Effector memory CD4-positive, alpha-beta T cell (primary cell): ENCODE data around the gene TARM1.

Experiments
- DNase-seq, 3 donors: peaks; one replicate each; pipeline ENCODE4 v3.0.0-alpha.2; 2020
- H3K27ac ChIP-seq: 2 replicates; pipeline ENCODE4 v1.7.0; 2013; ENCODE audit warnings: mild to moderate bottlenecking, low read length, moderate library complexity; ENCODE audit not compliant: insufficient read depth, poor library complexity, severe bottlenecking
- H3K27me3 ChIP-seq: replicated peaks from 2 replicates; pipeline ENCODE4 v1.7.0; 2013; ENCODE audit warnings: mild to moderate bottlenecking, low read length; ENCODE audit not compliant: insufficient read depth, control insufficient read depth, poor library complexity, severe bottlenecking
- H3K36me3 ChIP-seq: 2 replicates; pipeline ENCODE4 v1.7.0; 2013; ENCODE audit warnings: mild to moderate bottlenecking, low read length, moderate library complexity; ENCODE audit not compliant: control insufficient read depth, insufficient read depth
- H3K4me1 ChIP-seq: 2 replicates; pipeline ENCODE4 v1.7.0; 2013; ENCODE audit warnings: low read length, mild to moderate bottlenecking; ENCODE audit not compliant: control insufficient read depth, insufficient read depth, poor library complexity, severe bottlenecking
- H3K4me3 ChIP-seq: 2 replicates; pipeline ENCODE4 v1.7.0; 2013; ENCODE audit warnings: low read length, low read depth, mild to moderate bottlenecking; ENCODE audit not compliant: insufficient read depth, poor library complexity, severe bottlenecking
- H3K9me3 ChIP-seq: 2 replicates; pipeline ENCODE4 v1.7.0; 2013; ENCODE audit warnings: mild to moderate bottlenecking, low read length, moderate library complexity; ENCODE audit not compliant: control insufficient read depth
- total RNA-seq, 3 donors: gene quantifications; one replicate each; lab custom pipeline; 2026; lab: John Stamatoyannopoulos, UW

The TARM1 gene
- total RNA-seq: 0 reads per million in 3 donors

DNA sequence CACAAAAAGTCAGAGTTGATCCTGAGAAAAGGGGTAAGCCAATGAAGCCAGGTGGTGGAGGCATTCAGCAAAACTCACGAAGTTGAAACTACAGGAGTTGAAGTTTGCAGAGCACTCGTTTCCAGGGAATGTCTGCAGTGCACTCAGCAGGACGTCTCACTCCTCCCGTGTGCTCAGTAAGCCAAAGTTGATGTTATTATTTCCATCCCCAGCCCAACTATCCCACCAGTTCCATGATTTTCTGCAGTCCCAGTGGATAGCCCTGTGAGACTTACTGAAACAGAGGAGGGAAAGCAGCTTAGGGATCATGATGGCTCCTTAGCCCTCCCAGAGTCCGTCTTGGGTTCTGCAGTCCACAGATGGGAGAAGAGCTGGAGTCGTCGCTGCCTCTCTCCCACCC, at the start of gene TARM1:
TSS of gene TARM1 (minus strand) at position 334 of the 400 bp plus-strand sequence. CDS start at position 309, 25 bp downstream.
- DNase-seq: no peak
- Histone ChIP-seq H3K27ac (no peak within 1 kb of the TSS), H3K4me1 (no peaks in the 10 kb centered on the region), H3K27me3 (no peaks in the 10 kb centered on the region), H3K4me3 (no peak within 1 kb of the TSS), H3K9me3 (peaks cover 7% of the 10 kb centered on the region), H3K36me3 (no peaks in the 10 kb centered on the region)

DNA sequence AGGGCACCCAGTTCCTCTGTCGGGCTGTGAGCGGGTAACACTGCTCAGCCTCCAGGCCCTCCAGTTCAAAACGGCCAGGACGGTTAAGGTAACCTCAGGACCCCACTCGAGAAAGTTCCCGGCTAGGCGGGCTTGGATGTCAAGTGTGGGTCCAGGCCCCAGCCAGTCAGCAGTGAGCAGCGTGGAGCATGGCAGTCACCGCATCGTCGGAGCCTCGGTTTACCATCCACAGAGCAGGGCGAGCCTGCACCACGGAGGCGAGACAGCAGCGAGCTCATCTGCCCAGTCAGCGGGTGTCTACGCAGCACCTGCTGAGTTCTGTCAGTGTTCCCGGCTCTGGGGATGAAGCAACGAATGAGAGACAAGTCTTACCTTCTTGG, 48.4 kb upstream of the TARM1 start:
- H3K4me3 ChIP-seq: no peak overlapping the region
- DNase-seq: no peak
- no peaks in the 10 kb centered on the region for H3K9me3 ChIP-seq
- no peaks in the 10 kb centered on the region for H3K4me1 ChIP-seq
- no peaks in the 10 kb centered on the region for H3K27me3 ChIP-seq
- peaks cover 59% of the 10 kb centered on the region for H3K36me3 ChIP-seq
- no peak overlapping the region for H3K27ac ChIP-seq

- peaks cover 65% of the 10 kb centered on the region for H3K36me3 ChIP-seq
- H3K4me3 ChIP-seq: no peak overlapping the region
- H3K4me1 ChIP-seq: no peaks in the 10 kb centered on the region
- no peak for DNase-seq
- no peaks in the 10 kb centered on the region for H3K9me3 ChIP-seq
- no peak overlapping the region for H3K27ac ChIP-seq
- H3K27me3 ChIP-seq: no peaks in the 10 kb centered on the region
These were observed 47.8 kb upstream of the TARM1 start for GRCh38 chr19:54128796-54129616.

- no peaks in the 10 kb centered on the region for H3K27me3 ChIP-seq
- no peaks in the 10 kb centered on the region for H3K9me3 ChIP-seq
- H3K4me1 ChIP-seq: no peaks in the 10 kb centered on the region
- no peak overlapping the region for H3K27ac ChIP-seq
- DNase-seq: no peak
- no peak overlapping the region for H3K4me3 ChIP-seq
- peaks cover 71% of the 10 kb centered on the region for H3K36me3 ChIP-seq
These were observed 47.2 kb upstream of the TARM1 start for GRCh38 chr19:54128441-54128725.

DNA sequence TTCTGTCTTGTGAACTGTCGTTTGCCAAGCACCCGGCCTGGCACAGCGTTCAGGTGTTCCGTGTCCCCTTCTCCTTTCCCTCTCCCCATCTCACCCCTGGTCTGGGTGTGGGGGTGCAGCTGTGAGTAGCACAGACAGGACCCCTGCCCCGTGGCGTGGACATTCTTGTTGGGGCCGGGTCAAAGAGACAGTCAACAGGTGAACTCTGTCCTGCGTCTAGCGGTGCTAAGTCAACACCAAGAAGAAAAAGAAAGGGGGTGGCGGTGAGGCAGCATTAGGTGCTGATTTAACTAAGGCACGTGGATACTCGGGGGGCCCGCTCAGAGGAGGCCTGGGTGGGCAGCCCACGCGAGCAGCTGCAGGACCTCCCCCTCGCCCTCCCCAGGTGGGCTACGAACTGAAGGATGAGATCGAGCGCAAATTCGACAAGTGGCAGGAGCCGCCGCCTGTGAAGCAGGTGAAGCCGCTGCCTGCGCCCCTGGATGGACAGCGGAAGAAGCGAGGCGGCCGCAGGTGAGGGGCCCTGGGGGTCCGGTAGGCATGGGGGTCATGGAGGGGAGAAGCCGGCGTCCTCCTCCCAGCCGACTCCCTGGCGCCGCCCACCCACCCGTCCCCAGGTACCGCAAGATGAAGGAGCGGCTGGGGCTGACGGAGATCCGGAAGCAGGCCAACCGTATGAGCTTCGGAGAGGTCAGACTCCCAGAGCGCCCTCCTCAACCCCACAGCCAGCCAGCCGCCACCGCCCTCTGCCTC, 46.7 kb upstream of the TARM1 start:
- H3K27me3 ChIP-seq: no peaks in the 10 kb centered on the region
- no peaks in the 10 kb centered on the region for H3K9me3 ChIP-seq
- no peak for DNase-seq
- H3K4me1 ChIP-seq: no peaks in the 10 kb centered on the region
- H3K36me3 ChIP-seq: peaks cover 77% of the 10 kb centered on the region
- H3K27ac ChIP-seq: no peak overlapping the region
- H3K4me3 ChIP-seq: no peak overlapping the region

- Histone ChIP-seq H3K27me3 (no peaks in the 10 kb centered on the region), H3K27ac (no peak overlapping the region), H3K36me3 (peaks cover 82% of the 10 kb centered on the region), H3K9me3 (no peaks in the 10 kb centered on the region), H3K4me1 (no peaks in the 10 kb centered on the region), H3K4me3 (no peak overlapping the region)
- no peak for DNase-seq
These were observed 44.5 kb upstream of the TARM1 start for GRCh38 chr19:54125713-54126112.

- H3K4me3 ChIP-seq: no peak overlapping the region
These were observed 43.2 kb upstream of the TARM1 start for GRCh38 chr19:54124393-54124792.

DNA sequence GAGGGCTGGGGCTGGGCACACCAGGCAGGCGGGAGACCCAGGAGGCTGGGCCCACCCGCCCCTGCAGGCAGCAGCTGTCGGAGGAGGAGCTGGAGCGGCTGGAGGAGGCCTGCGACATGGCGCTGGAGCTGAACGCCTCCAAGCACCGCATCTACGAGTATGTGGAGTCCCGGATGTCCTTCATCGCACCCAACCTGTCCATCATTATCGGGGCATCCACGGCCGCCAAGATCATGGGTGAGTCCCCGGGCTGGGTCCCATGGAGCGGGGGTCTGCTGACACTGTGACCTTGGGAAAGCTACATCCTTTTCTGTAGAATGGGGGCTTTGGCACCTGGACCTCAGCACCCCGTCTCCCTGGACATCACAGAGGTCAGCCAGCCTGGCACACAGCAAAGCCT, 42.5 kb upstream of the TARM1 start:
- no peak overlapping the region for H3K27ac ChIP-seq
- DNase-seq: no peak
- no peaks in the 10 kb centered on the region for H3K27me3 ChIP-seq
- no peaks in the 10 kb centered on the region for H3K4me1 ChIP-seq
- peaks cover 82% of the 10 kb centered on the region for H3K36me3 ChIP-seq
- H3K4me3 ChIP-seq: no peak overlapping the region
- no peaks in the 10 kb centered on the region for H3K9me3 ChIP-seq

More at GRCh38 chr19:54124393-54124792, 43.2 kb upstream of the TARM1 start:
- Histone ChIP-seq H3K9me3 (no peaks in the 10 kb centered on the region), H3K4me1 (no peaks in the 10 kb centered on the region), H3K36me3 (peaks cover 87% of the 10 kb centered on the region), H3K27me3 (no peaks in the 10 kb centered on the region), H3K27ac (no peak overlapping the region)
- no peak for DNase-seq

- Histone ChIP-seq H3K4me3 (no peak overlapping the region), H3K27ac (no peak overlapping the region), H3K27me3 (no peaks in the 10 kb centered on the region), H3K36me3 (peaks cover 68% of the 10 kb centered on the region), H3K9me3 (no peaks in the 10 kb centered on the region), H3K4me1 (peaks cover 6% of the 10 kb centered on the region)
- DNase-seq: no peak
These were observed 40.1 kb upstream of the TARM1 start for GRCh38 chr19:54121259-54121658.
